Smooth muscle cell (in vitro differentiated cells): ENCODE data around the gene VPS41. TPM values are rescaled to one million over a fixed set of nuclear protein-coding genes. Genes with fewer than 3 reads are reported as not detected.

ENCODE experiments used
- DNase-seq: peaks from one replicate; lab custom pipeline; 2025; ENCODE audit not compliant: unreplicated experiment; lab: John Stamatoyannopoulos, UW
- H2AFZ ChIP-seq: fragments of 200-600 bp; sonication (generic); 2 replicates; pipeline ENCODE4 v1.6.0; 2016; ENCODE audit warnings: antibody characterized with exemption, low read depth, mild to moderate bottlenecking
- H3F3A ChIP-seq: fragments of 200-600 bp; sonication (generic); 2 replicates; pipeline ENCODE4 v1.6.0; 2017; ENCODE audit warnings: antibody characterized with exemption, low read depth
- H3K27ac ChIP-seq: fragments of 200-600 bp; sonication (generic); 2 replicates; pipeline ENCODE4 v1.5.1; 2016; ENCODE audit warnings: low read depth, mild to moderate bottlenecking
- H3K27me3 ChIP-seq: fragments of 200-600 bp; sonication (generic); 2 replicates; pipeline ENCODE4 v1.6.1; 2016; ENCODE audit warnings: low read depth, mild to moderate bottlenecking
- H3K36me3 ChIP-seq: fragments of 200-600 bp; sonication (generic); 2 replicates; pipeline ENCODE4 v1.5.1; 2016; ENCODE audit warnings: low read depth
- H3K4me1 ChIP-seq: fragments of 200-600 bp; sonication (generic); 2 replicates; pipeline ENCODE4 v1.5.1; 2016; ENCODE audit warnings: low read depth
- H3K4me2 ChIP-seq: fragments of 200-600 bp; sonication (generic); 2 replicates; pipeline ENCODE4 v1.6.0; 2016; ENCODE audit warnings: mild to moderate bottlenecking
- H3K4me3 ChIP-seq: fragments of 200-600 bp; sonication (generic); 2 replicates; pipeline ENCODE4 v1.5.1; 2016; ENCODE audit warnings: mild to moderate bottlenecking
- H3K79me2 ChIP-seq: fragments of 200-600 bp; sonication (generic); 2 replicates; pipeline ENCODE4 v1.6.0; 2016; ENCODE audit warnings: low read depth, mild to moderate bottlenecking
- H3K9ac ChIP-seq: fragments of 200-600 bp; sonication (generic); 2 replicates; pipeline ENCODE4 v1.6.0; 2016; ENCODE audit warnings: low read depth
- H3K9me3 ChIP-seq: fragments of 200-600 bp; sonication (generic); replicated peaks from 2 replicates; pipeline ENCODE4 v1.5.1; 2016; ENCODE audit warnings: low read depth
- H4K20me1 ChIP-seq: fragments of 200-600 bp; sonication (generic); 2 replicates; pipeline ENCODE4 v1.6.0; 2016; ENCODE audit warnings: low read depth
- CTCF ChIP-seq: fragments of 200-600 bp; sonication (generic); IDR thresholded peaks from 2 replicates; pipeline ENCODE4 v1.5.1; 2017; ENCODE audit warnings: borderline replicate concordance, mild to moderate bottlenecking, antibody characterized with exemption; ENCODE audit not compliant: insufficient read depth, poor library complexity, severe bottlenecking
- WGBS: methylation state at CpG from one replicate; pipeline ENCODE4 v1.1.7; 2016; ENCODE audit warnings: low lambda C conversion rate; 5-methylcytosine and 5-hydroxymethylcytosine counted together
- polyA plus RNA-seq: library from polyadenylated mRNA; unstranded; fragments of >200 nt; fragmentation: Nextera tagmentation; extraction: Ambion mirVana; gene quantifications from 2 replicates; pipeline ENCODE4 v1.2.1, GENCODE V29; 2016
- total RNA-seq: library from RNA; depleted of rRNA; stranded (reverse); fragments of >200 nt; gene quantifications from 2 replicates; pipeline ENCODE4 v1.2.3, GENCODE V29; 2014

Gene VPS41
- total and polyA plus RNA-seq, 2 experiments from 2014 or later: 22.1 to 39.7 TPM

- Histone ChIP-seq H3F3A (no peaks in the 10 kb centered on the region), H3K27ac (no peak overlapping the region), H2AFZ (no peak overlapping the region), H4K20me1 (peaks cover 4% of the 10 kb centered on the region), H3K9me3 (no peaks in the 10 kb centered on the region), H3K9ac (no peak overlapping the region), H3K36me3 (no peaks in the 10 kb centered on the region), H3K27me3 (no peaks in the 10 kb centered on the region), H3K4me2 (no peak overlapping the region), H3K4me1 (no peaks in the 10 kb centered on the region), H3K79me2 (no peaks in the 10 kb centered on the region), H3K4me3 (no peak overlapping the region)
- 74% methylated on average over 7 of the region's 7 CpGs for WGBS
- TF ChIP-seq CTCF: no peak
- no peak for DNase-seq
Observed at GRCh38 chr7:38798552-38799267, 110.3 kb downstream of the VPS41 start.

DNA sequence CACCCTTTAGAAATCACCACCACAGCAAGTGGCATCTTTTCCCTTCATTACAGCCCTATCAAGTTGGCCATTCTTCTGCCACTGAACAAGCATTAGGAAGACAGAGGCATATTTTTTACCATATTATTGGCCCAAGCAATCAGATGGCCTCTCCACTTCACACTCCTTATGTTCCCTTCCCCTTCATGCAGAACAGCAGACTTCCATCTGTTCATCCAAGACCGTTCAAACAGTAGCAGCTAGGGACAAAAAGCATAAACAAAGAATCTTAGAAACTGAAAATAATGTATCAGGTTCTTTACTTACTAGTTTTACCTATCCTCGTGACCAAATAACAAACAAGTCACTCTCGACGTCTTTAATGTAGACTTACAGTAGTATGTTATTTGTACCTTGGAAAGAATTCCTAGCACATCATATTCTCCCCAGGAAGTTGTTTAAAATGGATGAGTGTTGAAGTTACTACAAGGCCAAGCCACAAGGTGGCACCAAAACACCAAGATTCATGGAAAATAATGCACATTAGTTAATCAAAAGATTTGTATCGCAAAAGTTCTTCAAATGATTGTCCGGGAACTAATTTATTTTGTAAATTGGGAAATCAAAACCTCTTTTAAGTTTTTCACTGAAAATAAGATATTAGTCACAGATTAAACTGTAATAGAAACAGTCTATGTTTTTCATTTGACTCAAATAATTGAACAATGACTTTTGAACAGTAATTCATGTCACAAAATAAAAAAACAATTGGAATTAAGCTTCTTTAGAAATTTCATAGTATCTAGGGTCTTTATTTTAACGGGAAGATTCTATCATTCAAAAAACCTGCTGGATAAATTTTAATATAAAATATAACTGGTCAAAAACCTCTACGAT, 112.1 kb downstream of the VPS41 start:
- no peaks in the 10 kb centered on the region for H3K79me2 ChIP-seq
- no peaks in the 10 kb centered on the region for H3K4me1 ChIP-seq
- no peak overlapping the region for H3K4me2 ChIP-seq
- no peak overlapping the region for H3K4me3 ChIP-seq
- H3K27ac ChIP-seq: no peak overlapping the region
- TF ChIP-seq CTCF: peak; percentile 89
- DNase-seq: no peak
- H3K27me3 ChIP-seq: no peaks in the 10 kb centered on the region
- no peaks in the 10 kb centered on the region for H3F3A ChIP-seq
- peaks cover 4% of the 10 kb centered on the region for H4K20me1 ChIP-seq
- no peaks in the 10 kb centered on the region for H3K36me3 ChIP-seq
- H3K9me3 ChIP-seq: no peaks in the 10 kb centered on the region
- no peak overlapping the region for H2AFZ ChIP-seq
- H3K9ac ChIP-seq: no peak overlapping the region
- WGBS: 34% methylated on average over 8 of the region's 8 CpGs

- H3F3A ChIP-seq: no peaks in the 10 kb centered on the region
- H2AFZ ChIP-seq: no peak overlapping the region
- TF ChIP-seq CTCF: no peak
- no peaks in the 10 kb centered on the region for H4K20me1 ChIP-seq
- DNase-seq: no peak
- H3K9ac ChIP-seq: no peak overlapping the region
- no peaks in the 10 kb centered on the region for H3K36me3 ChIP-seq
- no peak overlapping the region for H3K4me2 ChIP-seq
- no peak overlapping the region for H3K27ac ChIP-seq
- H3K27me3 ChIP-seq: no peaks in the 10 kb centered on the region
- no peaks in the 10 kb centered on the region for H3K4me1 ChIP-seq
- H3K79me2 ChIP-seq: no peaks in the 10 kb centered on the region
- WGBS: 82% methylated on average over 2 of the region's 2 CpGs
- H3K9me3 ChIP-seq: no peaks in the 10 kb centered on the region
- H3K4me3 ChIP-seq: no peak overlapping the region
Observed at GRCh38 chr7:38795593-38795992, 113.4 kb downstream of the VPS41 start.
